Stimulated activated CD8-positive, alpha-beta memory T cell treated with anti-CD3 and anti-CD28 coated beads, Interleukin-15, amount 100 ng/mL, for 24 hours (primary cell): ENCODE results near the gene TNNT3.

Experiments
- DNase-seq: peaks from one replicate; pipeline ENCODE4 v3.0.0-alpha.2; 2020; ENCODE audit warnings: low read depth

Gene TNNT3

DNA sequence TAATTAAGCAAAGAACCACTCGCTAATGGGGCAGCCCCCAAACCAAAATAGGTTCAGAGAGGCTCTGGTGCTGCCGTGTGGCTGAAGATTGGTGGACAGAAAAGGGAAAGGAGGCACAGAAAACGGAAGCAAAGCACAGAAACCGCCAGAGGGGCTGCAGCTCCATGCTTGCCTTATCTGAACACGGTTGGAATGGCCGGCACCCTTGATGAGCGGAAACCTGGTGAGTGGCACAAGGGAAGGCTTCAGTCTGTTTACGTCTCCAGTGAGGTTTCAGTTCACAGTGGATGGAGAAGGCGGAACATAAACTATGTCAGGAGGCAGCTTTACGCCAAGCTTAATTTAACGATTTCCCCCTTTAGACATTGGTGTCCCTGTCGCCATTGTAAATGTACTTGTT, 22.6 kb upstream of the TNNT3 start:
- no peak for DNase-seq

DNA sequence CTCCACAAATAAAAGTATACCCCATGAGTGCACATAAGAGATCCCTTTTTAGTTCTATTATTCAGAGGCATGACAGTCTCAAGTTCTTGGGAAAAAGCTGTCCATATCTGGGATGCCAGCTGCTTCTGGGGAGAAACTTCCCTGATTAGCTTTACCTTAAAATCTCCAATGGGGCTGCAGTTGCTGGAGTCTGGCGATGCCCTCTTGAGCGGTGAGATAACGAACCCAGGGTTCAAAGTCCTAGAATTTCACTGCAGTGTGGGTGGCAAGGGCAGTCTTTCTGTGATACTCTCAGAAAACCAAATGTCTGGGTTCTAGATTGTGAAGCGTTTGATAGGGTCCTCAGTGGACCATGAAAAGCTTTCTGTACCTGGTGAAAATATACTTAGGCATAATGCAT, 20.4 kb upstream of the TNNT3 start:
- DNase-seq, result no peak

- DNase-seq, result no peak
These were observed 19.8 kb upstream of the TNNT3 start for GRCh38 chr11:1899686-1900085.

DNA sequence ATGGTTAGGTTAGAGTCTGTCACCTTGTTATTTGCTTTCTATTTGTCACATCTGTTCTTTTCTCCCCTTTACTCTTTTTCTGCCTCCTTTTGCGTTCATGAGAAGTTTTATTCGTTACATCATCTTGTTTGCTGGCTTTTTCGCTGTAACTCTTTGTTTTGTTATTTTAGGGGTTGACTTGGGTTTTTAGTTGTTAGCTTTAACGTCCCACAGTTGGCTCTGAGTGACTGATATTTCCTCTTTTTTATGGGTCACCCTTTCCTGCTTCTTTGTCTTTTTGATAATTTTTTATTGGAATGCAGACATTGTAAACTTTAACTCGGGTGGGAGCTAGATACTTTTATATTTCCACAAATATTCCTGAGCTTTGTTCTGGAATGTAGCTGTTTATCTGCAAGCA, 13.3 kb upstream of the TNNT3 start:
- DNase-seq, result no peak

- no peak for DNase-seq
These were observed 12.7 kb upstream of the TNNT3 start for GRCh38 chr11:1906611-1907423.

GRCh38 chr11:1908618-1909017, 10.9 kb upstream of the TNNT3 start:
- no peak for DNase-seq

DNA sequence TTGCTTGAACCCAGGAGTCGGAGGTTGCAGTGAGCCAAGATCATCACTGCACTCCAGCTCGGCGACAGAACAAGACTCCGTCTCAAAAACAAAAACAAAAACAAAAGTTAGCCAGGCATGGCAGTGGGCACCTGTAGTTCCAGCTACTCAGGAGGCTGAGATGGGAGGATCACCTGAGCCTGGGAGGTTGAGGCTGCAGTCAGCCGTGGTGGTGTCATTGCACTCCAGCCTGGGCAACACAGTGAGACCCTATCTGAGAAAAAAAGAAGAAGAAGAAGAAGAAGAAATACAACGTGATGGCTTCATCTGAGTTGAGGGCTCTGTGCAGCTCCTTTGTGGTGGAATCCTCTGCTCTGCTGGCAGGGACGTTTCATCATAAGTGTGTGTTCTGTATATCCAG, 10.0 kb upstream of the TNNT3 start:
- DNase-seq, result no peak

DNA sequence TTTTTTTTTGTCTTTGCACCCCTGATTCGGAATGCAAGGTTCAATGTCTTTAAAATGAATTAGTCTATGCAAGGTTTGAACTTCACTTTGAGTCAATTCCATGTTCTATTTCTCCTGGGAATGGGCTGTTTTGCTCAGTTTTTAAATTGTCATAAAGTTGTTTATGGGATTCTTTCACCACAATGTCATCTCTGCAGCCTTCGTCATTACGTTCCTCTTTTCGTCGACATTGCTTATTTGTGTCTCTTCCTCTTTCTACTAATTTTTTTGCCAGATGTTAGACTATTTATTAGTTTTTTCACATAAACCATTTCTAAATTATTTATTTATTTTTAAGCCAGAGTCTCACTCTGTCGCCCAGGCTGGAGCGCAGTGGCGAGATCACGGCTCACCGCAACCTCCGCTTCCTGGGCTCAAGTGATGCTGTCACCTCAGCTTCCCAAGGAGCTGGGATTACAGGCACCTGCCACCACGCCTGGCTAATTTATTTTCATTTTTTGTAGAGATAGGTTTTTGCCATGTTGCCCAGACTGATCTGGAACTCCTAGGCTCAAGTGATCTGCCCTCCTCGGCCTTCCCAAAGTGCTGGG, 7.1 kb upstream of the TNNT3 start:
- DNase-seq, result no peak

DNA sequence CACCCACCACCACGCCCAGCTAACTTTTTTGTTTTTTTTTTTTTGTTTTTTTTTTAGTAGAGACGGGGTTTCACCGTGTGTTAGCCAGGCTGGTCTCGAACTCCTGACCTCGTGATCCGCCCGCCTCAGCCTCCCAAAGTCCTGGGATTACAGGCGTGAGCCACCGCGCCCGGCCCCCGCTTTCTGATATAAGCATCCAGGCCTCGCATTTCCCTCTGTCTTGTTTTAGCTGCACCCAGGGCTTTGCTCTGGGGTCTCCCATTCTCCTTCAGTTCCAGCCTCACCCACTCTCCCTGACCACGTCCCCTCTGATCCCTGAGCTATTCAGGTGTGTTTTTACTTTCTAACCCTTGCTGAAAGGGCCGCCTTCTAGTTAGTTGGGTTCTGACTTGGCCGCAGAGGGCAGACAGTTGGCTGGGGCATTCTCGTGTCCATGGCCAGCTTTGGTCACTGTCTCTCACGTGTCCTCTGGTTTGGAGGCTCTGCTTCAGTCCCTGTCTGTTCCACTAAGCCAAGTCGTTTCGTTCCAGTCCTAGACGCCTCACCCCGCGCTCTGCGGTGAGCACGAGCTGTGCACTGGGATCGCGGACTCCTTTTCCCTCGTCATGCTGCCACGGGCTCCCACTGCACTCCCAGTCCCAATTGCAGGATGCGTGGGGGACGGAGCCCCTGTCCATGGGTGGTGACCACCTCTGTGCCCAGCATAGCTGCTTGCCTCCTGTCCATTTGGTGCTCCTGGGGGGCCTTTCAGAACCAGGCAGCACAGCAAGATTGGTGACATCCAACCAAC, 6.0 kb upstream of the TNNT3 start:
- no peak for DNase-seq

- no peak for DNase-seq
These were observed 3.7 kb upstream of the TNNT3 start for GRCh38 chr11:1915795-1916131.

- DNase-seq, result no peak
These were observed 3.1 kb upstream of the TNNT3 start for GRCh38 chr11:1916132-1916985.

DNA sequence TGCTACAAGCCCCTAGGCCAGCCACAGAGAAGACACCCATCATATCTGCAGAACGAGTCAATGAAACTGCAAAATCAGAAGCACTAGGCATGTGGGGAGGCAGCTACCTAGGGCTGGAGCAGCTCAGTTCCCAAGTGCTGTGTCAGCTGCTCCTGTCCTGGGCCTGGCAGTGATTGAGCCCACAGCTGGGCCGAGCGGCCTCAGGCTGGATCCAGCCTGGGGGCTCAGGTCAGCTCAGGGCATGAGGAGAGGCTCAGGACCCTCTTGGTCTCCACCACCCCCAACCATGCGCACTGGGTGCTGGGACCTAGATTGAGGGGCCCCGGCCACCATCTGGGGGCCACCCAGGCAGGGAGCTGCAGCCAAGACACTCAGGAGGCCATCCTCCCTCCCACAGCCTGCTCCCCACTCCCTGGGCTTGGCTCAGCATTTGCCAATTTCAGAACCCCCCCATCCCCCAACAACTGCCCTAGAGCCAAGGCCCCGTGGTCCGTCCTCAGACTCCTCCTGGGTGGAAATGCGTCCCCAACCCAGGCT, 2.4 kb upstream of the TNNT3 start:
- DNase-seq, result no peak

DNA sequence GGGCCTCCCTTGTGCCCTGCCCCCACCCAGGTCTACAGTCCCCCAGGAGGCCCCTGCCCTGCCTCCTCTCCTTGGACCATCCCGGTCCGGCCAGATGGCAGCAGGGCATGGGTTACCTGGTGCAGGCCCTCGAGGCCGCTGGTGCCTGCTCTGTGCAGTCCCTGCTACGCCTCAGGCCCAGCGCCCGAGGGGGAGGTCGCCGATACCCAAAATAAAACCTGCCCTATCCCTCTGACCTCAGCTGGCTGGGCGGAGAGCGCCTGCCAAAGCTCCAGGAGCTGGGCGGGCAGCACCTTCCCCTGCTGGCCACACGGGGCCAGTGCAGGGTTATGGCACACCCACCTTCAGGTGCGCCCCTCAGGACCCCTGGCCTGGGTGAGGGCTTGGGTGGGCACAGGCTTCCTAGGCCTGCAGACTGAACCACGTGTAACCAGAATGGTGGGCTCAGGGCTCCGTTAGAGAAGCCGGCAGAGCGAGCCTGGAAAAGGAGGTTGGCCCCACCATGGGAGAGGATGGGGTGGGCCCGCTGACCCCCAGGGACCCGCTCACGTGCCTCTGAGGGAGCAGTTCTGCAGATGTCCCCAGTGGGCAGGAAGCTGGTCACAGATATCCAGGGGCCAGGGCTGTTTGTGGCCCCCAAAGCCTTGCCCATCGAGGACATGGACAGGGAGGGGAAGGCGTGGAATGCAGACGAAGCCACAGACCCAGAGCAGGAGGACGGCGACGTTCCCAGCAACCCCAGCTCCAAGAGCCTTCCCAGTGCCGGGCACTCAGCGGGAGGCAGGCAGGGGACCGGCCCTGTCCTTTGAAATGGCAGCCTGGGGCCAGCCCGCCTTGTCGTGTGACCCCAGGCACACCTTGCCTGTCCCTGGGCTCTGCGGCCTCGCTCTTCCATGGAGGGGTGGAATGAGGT, 1.7 kb upstream of the TNNT3 start:
- DNase-seq, result no peak

- DNase-seq, result no peak
These were observed 827 bp upstream of the TNNT3 start for GRCh38 chr11:1918436-1919315.

DNA sequence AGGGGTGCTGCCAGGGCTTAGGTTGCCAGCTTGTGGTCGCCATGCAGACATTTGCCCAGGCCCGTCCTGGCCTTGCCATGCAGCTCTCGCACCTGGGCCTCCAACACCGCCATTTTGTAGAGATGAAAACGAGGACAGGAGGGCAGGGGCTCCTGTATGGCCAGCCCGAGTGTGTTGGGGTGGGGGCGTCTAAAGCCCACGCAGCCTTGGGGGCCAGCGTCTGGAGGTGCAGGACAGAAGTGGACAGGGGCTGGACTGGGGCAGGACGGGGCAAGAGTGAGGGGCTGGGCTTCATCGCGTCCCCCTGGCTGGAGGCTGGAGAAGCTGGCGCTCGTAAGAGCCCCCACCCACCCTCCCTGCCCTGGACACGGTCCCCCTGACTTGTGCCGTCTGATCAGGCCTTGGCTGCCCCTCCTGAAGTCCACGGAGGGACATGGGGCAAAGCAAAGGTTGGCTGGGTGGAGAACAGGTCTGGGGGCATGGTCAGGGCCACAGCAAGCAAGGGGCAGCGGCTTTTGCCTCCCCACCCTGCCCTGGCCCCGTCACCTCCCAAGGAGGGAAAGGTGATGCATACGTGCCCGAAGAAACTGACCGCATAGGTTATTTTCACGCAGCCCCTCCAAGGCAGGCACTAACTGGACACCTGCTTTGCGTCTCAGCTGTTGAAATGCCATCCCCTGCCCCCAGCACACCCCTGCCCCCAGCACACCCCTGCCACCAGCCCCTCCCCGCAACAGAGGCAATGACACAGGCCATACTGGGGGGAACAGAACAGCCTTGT, 815 bp downstream of the TNNT3 start:
- DNase-seq, result no peak

DNA sequence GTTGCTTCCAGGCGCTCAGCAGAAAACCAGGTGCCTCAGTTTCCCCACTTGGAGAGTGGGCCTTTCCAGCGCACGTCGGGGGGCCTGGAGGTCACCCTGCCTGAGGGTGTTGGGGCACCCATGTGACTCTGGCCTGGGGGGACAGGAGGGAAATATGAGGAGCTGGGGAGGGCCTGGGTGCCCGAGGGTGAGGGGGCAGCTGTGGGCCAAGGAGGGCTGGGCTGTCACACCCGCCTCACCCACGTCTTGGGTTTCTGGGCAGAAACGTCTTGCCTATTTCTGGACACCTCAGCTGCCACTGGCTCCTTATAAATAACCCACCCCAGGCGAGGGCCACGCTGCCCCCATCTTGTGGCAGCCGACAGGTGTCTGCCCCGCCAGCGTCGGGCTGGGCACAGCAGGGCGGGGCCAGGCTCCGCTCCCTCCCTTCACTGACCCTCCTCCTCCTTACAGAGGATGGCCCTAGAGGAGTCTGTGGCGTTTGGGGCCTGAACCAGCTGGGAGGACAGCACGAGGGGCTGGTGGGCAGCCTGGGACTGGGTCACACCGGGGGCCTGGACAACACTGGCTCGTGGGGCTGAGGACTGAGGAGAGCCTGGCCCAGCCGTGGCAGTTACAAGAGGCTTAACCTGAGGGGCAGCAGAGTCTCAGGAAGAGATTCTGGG, 1.5 kb downstream of the TNNT3 start:
- DNase-seq, result no peak

GRCh38 chr11:1921574-1922141, 2.2 kb downstream of the TNNT3 start:
- DNase-seq, result no peak

DNA sequence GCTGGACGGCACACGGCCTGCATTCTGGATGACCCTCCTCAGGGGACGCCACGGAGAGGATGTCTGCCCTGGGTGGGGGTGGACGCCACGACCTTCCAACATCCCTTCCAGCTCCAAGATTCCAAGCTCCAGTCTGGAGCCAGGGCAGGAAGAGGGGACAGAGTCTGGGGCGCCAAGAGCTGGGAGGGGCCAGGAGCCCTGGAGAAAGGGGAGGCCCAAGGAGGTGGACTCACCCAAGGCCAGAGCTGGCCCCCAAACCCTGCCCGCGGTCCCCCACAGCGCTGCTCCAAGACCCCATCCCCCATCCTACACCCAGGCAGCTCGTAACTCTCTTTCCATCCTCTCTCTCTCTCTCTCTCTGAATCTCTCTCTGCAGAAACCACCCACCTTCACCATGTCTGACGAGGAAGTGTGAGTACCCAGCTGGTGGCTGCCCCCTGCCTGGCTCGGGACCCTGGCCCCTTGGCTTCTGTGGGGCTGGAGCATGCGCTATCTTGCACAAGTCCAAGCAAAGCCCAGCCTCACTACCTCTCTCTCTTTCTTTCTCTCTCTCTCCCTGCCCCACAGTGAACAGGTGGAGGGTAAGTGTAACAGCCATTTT, 3.1 kb downstream of the TNNT3 start:
- no peak for DNase-seq
